VCaP (cell line): Measurements from ENCODE around the gene CTNNBL1.

Experiments used
- H3K27ac ChIP-seq: fragments of 450-650 bp; 2 replicates; pipeline ENCODE4 v1.5.1; 2017
- TF ChIP-seq, protein P1 (sequence below): fragments of 450-650 bp; conservative IDR thresholded peaks from 2 replicates; pipeline ENCODE4 v1.5.1; 2017; ENCODE audit warnings: mild to moderate bottlenecking, moderate library complexity

Gene CTNNBL1

DNA sequence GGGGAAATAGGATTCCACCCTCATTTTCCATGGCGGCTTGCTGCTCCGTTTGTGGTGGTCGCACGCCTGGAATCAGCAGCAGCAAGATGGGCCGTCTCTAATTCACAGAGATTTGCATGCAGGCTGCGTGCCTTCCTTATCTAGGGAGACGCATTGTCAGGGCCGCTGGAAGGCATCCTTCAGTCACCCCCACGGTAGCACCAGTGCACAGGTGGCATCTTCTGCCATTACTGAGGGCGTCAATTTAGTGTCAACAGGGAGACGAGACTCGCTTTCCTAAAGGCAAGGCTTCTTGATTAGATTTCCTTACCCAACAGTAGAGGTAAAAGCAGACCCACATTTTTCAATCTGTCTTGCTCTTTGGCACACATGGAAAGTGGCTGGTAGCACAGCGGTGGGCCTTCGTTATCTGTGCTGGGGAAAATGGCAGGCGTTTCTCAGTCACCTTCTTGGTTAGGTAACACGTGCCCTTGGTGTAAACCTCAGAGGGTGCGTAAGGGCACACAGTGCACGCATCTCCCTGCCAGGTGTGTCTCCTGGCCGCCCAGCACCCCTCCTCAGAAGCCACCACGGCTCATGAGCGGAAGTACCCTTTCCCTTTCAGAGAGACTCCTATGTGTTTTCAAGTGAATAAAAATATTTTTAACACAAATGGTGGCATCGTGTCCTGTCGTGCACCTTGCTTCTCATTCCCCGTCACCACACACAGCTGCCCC lies 181.8 kb downstream of the CTNNBL1 start:
- no peak overlapping the region for H3K27ac ChIP-seq
- TF ChIP-seq, protein P1, sequence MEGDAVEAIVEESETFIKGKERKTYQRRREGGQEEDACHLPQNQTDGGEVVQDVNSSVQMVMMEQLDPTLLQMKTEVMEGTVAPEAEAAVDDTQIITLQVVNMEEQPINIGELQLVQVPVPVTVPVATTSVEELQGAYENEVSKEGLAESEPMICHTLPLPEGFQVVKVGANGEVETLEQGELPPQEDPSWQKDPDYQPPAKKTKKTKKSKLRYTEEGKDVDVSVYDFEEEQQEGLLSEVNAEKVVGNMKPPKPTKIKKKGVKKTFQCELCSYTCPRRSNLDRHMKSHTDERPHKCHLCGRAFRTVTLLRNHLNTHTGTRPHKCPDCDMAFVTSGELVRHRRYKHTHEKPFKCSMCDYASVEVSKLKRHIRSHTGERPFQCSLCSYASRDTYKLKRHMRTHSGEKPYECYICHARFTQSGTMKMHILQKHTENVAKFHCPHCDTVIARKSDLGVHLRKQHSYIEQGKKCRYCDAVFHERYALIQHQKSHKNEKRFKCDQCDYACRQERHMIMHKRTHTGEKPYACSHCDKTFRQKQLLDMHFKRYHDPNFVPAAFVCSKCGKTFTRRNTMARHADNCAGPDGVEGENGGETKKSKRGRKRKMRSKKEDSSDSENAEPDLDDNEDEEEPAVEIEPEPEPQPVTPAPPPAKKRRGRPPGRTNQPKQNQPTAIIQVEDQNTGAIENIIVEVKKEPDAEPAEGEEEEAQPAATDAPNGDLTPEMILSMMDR = no peak

DNA sequence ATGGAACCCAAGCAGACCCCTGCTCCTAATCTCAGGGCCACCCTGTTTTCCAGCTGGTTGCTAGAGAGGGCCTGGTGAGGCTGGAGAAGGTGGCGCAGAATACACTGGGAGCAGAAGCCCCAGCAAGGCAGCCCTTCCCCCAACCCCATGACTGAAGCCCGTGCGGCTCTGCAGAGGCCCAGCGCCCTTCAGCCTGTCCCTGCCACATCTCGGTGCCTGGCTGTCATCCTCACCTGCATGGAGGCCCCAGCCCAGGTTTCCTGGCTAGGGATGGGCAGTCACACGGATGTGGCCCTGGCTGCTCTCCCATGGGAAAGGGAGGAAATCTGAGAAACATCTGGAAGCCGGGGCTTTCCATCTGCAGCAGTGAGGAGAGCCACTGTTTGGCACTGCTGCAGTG lies 183.0 kb downstream of the CTNNBL1 start:
- TF ChIP-seq, protein P1 = no peak
- no peak overlapping the region for H3K27ac ChIP-seq

DNA sequence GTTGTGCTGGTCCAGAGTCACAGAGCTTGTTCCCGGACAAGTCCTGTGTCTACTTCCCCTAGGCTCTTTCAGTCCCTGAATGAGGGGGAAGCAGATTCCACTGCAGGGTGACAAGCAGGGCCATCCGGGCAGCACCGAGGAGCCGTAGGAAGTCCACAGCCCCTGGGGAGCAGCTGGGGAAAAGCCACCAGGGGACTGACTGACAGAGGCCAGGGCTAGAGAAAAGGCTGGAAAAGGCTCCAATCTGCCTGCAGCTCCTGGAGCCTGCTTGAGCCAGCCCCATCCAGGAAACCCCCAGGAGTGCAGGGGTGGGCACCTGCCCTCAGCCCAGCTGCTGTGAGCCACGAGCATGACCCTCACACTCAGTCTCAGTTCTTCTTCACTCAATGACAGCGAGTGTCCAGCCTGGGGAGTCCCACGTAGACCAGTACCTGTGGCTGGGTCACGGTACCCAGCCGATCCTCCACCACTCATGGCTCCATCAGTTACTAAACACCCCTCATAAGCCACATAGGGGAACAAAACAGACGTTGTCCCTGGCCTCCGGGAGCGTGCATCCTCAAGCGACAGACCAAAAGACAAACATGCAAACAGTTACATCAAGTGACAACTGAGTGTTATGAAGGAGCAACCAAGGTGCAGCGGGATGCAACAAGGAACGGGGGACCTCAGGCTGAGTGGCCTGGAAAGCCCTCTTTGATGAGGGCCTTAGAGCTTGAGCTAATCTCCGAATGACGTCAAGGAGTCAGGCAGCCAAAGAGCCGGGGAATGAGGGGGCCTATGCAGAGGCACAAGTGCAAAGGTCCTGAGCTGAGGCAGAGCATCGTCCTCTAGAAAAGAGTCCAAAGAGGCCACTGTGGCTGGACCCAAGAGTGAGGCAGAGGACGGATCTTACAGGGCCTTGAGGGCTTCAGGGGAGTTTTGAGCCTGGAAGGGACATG lies 184.3 kb downstream of the CTNNBL1 start:
- TF ChIP-seq, protein P1 = no peak
- 0 out of 2 replicates have a peak overlapping the region, but pooled peaks have one; percentile 20 for H3K27ac ChIP-seq

DNA sequence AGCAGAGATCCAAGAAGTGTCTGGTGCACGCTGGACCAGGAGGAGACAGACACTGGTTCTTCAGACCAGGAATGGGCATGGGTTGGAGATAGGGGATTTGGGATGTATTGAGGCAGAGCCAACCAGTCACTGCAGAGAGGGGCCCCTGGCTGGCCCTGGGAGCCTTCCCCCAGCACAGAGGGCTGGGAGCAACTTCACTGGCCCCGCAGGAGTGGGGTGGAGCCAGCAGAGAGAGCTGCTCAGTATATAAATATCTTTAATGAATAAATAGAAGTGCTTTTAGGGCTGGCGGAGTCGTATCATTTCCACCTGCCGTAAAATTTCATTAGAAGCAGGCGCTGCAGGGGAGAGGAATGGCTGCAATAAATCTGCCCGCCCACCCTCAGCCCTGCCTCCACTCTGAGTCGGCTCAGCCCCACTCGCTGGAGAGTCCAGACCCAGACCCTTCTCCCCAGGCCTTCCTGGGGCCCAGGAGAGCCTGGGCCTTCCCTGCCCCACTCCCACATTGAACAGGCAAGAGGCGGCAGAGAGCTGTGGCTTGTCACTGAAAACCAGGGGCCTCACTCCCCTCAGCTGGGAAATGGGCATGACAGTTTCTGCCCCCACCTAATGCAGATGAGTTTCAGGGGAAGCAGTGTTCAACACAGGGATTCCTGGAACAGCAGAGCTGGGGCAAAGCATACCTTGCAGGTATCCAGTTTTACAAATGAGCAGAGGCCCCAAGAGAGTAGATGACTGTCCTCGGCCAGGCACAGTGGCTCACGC lies 185.2 kb downstream of the CTNNBL1 start:
- TF ChIP-seq, protein P1 = no peak
- H3K27ac ChIP-seq = 0 out of 2 replicates have a peak overlapping the region, but pooled peaks have one; percentile 20

DNA sequence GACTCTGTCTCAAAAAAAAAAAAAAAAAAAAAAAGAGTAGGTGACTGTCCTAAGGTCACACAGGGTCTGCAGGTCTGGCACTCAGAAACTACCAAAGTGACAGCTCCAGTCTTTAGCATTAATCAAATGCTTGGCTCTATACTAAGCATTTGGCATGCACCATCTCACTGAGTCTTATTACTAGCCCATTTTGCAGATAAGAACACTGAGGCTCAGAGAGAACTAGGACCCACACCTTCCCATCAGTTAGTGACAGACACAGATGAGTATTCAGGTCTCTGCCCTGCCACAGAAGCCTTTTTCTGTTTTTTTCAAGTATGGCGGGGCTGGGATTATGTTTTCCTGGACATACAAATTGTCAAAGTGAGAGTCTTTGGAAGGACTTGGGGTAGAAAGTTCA lies 186.0 kb downstream of the CTNNBL1 start:
- TF ChIP-seq, protein P1 = no peak

DNA sequence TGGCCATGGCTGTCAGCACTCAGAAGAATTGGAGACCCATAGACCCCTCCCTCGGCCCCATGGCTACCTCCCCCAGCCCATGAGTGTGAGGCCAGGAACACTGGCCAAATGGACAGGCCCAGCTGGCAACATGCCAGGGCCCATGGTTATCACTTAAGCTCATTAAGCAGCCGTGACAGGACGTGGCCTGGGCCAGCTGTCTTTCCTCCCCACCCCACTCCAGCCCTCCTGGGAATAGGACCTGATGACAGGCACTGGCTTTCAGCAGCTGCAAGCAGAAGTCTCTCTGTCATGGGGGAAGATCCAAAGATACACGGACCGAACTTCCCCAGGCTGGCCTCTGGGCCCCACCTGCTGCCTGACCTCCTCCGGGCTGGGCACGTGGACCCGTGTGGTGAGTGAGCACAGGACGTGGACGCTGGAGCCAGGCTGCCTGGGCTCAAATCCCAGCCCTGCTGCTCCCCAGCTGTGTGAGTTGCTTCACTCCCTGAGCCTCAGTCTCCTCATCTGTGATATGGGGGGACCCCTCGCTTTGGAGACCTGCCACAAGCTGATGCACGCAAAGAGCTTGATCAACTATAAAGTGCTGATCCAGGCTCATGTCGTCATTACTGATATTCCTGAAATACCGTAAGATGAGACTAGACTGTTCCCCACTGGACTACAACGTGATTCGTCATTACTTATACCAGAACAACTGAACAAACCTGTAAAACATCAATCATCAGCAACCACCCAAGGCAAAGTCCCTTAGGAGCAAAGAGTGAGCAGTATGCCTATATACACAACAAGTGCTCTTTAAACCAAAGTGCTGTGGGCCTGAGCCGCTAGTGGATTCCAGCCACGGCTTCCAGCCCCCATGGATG lies 187.1 kb downstream of the CTNNBL1 start:
- TF ChIP-seq, protein P1 = no peak
- peak overlapping the region; percentile 10 for H3K27ac ChIP-seq

More for the DNA sequence above, 186.0 kb downstream of the CTNNBL1 start:
- H3K27ac ChIP-seq = no peak overlapping the region
